Suprapubic skin (tissue), 4 donors: ENCODE measurements around the gene BCL11B. TPM values are rescaled to one million over a fixed set of nuclear protein-coding genes. Genes with fewer than 3 reads are reported as not detected.

Experiments used
- DNase-seq, 2 donors: peaks; one replicate each; pipeline ENCODE4 v3.0.0-alpha.2; 2019; ENCODE audit warnings: low spot score in 2 of 2
- H3K27ac ChIP-seq: fragments of 200-600 bp; sonication (generic); one replicate; pipeline ENCODE4 v1.5.1; 2019
- H3K27me3 ChIP-seq: fragments of 200-600 bp; sonication (generic); one replicate; pipeline ENCODE4 v1.5.1; 2019
- H3K36me3 ChIP-seq: fragments of 200-600 bp; sonication (generic); one replicate; pipeline ENCODE4 v1.5.1; 2019
- H3K4me1 ChIP-seq: fragments of 200-600 bp; sonication (generic); one replicate; pipeline ENCODE4 v1.5.1; 2019
- H3K4me3 ChIP-seq: fragments of 200-600 bp; sonication (generic); one replicate; pipeline ENCODE4 v1.5.1; 2019; ENCODE audit warnings: mild to moderate bottlenecking
- H3K9me3 ChIP-seq: fragments of 200-600 bp; sonication (generic); one replicate; pipeline ENCODE4 v1.5.1; 2019
- CTCF ChIP-seq, 2 donors: fragments of 200-600 bp in 1 of 2; fragments of 450-650 bp in 1 of 2; sonication (generic) in 1 of 2; IDR thresholded peaks; one replicate each; pipeline ENCODE4 v1.5.1; 2016 to 2019; ENCODE audit warnings: antibody characterized with exemption in 2 of 2, mild to moderate bottlenecking in 1 of 2, moderate library complexity in 1 of 2
- EP300 ChIP-seq: sonication (generic); formaldehyde crosslinking; IDR thresholded peaks from one replicate; pipeline ENCODE4 v1.6.1; 2017; ENCODE audit warnings: antibody characterized with exemption
- POLR2A ChIP-seq, 2 donors: fragments of 450-650 bp; IDR thresholded peaks; one replicate each; pipeline ENCODE4 v1.6.1; 2017; ENCODE audit warnings: antibody characterized with exemption in 2 of 2, mild to moderate bottlenecking in 2 of 2, moderate library complexity in 2 of 2
- POLR2AphosphoS5 ChIP-seq, 3 donors: sonication (generic); formaldehyde crosslinking; IDR thresholded peaks; one replicate each; pipeline ENCODE4 v1.6.1; 2017; ENCODE audit warnings: antibody characterized with exemption in 3 of 3
- WGBS: methylation state at CpG from one replicate; pipeline ENCODE4 v1.1.5; 2018; 5-methylcytosine and 5-hydroxymethylcytosine counted together
- total RNA-seq, 4 donors: library from RNA; depleted of rRNA; stranded (reverse); fragments of >200 nt; gene quantifications; one replicate each; pipeline ENCODE4 v1.1.0, GENCODE V29; 2016

BCL11B gene
- total RNA-seq, 4 donors from 2014 or later = 35.9 to 53.8 (median 47.5) TPM

DNA sequence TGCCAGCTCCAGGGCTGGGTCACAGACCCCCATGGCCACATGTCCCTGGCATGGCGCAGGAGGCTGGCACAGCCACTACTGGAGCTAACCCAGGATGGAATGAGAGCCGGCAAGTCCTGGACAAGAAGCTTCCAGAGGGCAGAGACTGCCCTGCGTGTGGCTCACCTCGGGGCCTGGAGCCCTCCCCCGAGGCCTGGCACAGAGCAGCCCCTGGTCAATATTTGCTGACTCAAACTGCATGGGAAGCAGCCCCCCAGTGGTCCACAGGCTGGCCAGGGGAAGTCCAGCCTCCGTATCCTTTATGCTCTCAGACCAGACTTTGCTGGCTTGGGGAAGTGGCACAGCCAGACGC, 71.4 kb downstream of the BCL11B start:
- TF ChIP-seq POLR2A (IDR thresholded peaks at IDR 0.05) (no peak), CTCF (IDR thresholded peaks at IDR 0.05) (no peak), EP300 (no peak), POLR2AphosphoS5 (IDR thresholded peaks at IDR 0.05) (no peak)
- Histone ChIP-seq H3K9me3 (no peaks in the 10 kb centered on the region), H3K4me3 (no peak overlapping the region), H3K4me1 (peaks cover 14% of the 10 kb centered on the region), H3K27ac (no peak overlapping the region), H3K27me3 (no peaks in the 10 kb centered on the region), H3K36me3 (no peaks in the 10 kb centered on the region)
- DNase-seq = no peak
- WGBS = 35% methylated on average over 2 of the region's 7 CpGs

GRCh38 chr14:99199846-99200653, 71.9 kb downstream of the BCL11B start:
- WGBS = 60% methylated on average over 11 of the region's 16 CpGs
- H3K36me3 ChIP-seq = no peaks in the 10 kb centered on the region
- TF ChIP-seq POLR2A (IDR thresholded peaks at IDR 0.05) (no peak), EP300 (no peak), POLR2AphosphoS5 (IDR thresholded peaks at IDR 0.05) (no peak), CTCF (IDR thresholded peaks at IDR 0.05) (no peak)
- H3K27ac ChIP-seq = no peak overlapping the region
- no peaks in the 10 kb centered on the region for H3K27me3 ChIP-seq
- H3K9me3 ChIP-seq = no peaks in the 10 kb centered on the region
- peaks cover 19% of the 10 kb centered on the region for H3K4me1 ChIP-seq
- no peak overlapping the region for H3K4me3 ChIP-seq
- DNase-seq = no peak

GRCh38 chr14:99198746-99199502, 73.1 kb downstream of the BCL11B start:
- no peak for DNase-seq
- no peaks in the 10 kb centered on the region for H3K27me3 ChIP-seq
- peaks cover 25% of the 10 kb centered on the region for H3K4me1 ChIP-seq
- TF ChIP-seq POLR2A (IDR thresholded peaks at IDR 0.05) (no peak), EP300 (no peak), POLR2AphosphoS5 (IDR thresholded peaks at IDR 0.05) (no peak), CTCF (IDR thresholded peaks at IDR 0.05) (no peak)
- WGBS = 90% methylated on average over 24 of the region's 24 CpGs
- H3K9me3 ChIP-seq = no peaks in the 10 kb centered on the region
- H3K4me3 ChIP-seq = no peak overlapping the region
- H3K36me3 ChIP-seq = no peaks in the 10 kb centered on the region
- no peak overlapping the region for H3K27ac ChIP-seq

- TF ChIP-seq EP300 (no peak), POLR2A (IDR thresholded peaks at IDR 0.05) (no peak), CTCF (IDR thresholded peaks at IDR 0.05) (no peak), POLR2AphosphoS5 (IDR thresholded peaks at IDR 0.05) (no peak)
- Histone ChIP-seq H3K4me3 (no peak overlapping the region), H3K9me3 (no peaks in the 10 kb centered on the region), H3K36me3 (no peaks in the 10 kb centered on the region), H3K27ac (no peak overlapping the region), H3K4me1 (peaks cover 33% of the 10 kb centered on the region), H3K27me3 (no peaks in the 10 kb centered on the region)
- DNase-seq = no peak
- WGBS = 90% methylated on average over 2 of the region's 5 CpGs
Measured at GRCh38 chr14:99196310-99196650, 75.7 kb downstream of the BCL11B start.

GRCh38 chr14:99195602-99196309, 76.2 kb downstream of the BCL11B start:
- Histone ChIP-seq H3K27me3 (no peaks in the 10 kb centered on the region), H3K9me3 (no peaks in the 10 kb centered on the region), H3K36me3 (no peaks in the 10 kb centered on the region), H3K4me3 (no peak overlapping the region), H3K4me1 (peaks cover 39% of the 10 kb centered on the region), H3K27ac (no peak overlapping the region)
- WGBS = 26% methylated on average over 14 of the region's 15 CpGs
- TF ChIP-seq EP300 (no peak), POLR2AphosphoS5 (IDR thresholded peaks at IDR 0.05) (no peak), CTCF (IDR thresholded peaks at IDR 0.05) (no peak), POLR2A (IDR thresholded peaks at IDR 0.05) (no peak)
- no peak for DNase-seq
